HepG2 (cell line): ENCODE results near the gene UNC119B. TPM values are rescaled to one million over a fixed set of nuclear protein-coding genes. Genes with fewer than 3 reads are reported as not detected.

Source experiments
- ATAC-seq: fragments of 200-7000 bp; cut with Tn5 transposase; 3 replicates; pipeline ENCODE4 v1.9.1; 2020; ENCODE audit warnings: mild to moderate bottlenecking, moderate library complexity
- BruUV-seq: library from RNA; stranded (reverse); fragments of 400-500 nt; replicated peaks from 2 replicates; lab custom pipeline; 2021; lab: Mats Ljungman, UMichigan
- CTCF ChIA-PET: fragments of 300-600 bp; formaldehyde crosslinking; extraction: SDS; loops from one replicate; lab custom pipeline; 2021; ENCODE audit warnings: low total read pairs, inconsistent platforms, low intra/inter-chr PET ratio; lab: Yijun Ruan, JAX
- POLR2A ChIA-PET: fragments of 350-600 bp; sonication (Branson Sonifier 250); formaldehyde crosslinking; loops from one replicate; lab custom pipeline; 2020; ENCODE audit warnings: antibody characterized with exemption, inconsistent platforms; lab: Yijun Ruan, JAX
- DNase-seq: peaks from one replicate; pipeline ENCODE4 v3.0.0-alpha.2; 2015; ENCODE audit warnings: low spot score
- FAIRE-seq: peaks from 3 replicates; lab custom pipeline; 2011; peaks lifted over from hg19 to GRCh38; lab: Jason Lieb, UNC
- H2AFZ ChIP-seq: one replicate; pipeline ENCODE4 v1.6.1; 2011; ENCODE audit warnings: low read length, inconsistent platforms
- H3K27ac ChIP-seq: fragments of 300-600 bp; 3 replicates; pipeline ENCODE4 v1.8.0; 2011; ENCODE audit warnings: mixed run types, mild to moderate bottlenecking, mixed read lengths, low read length, inconsistent platforms; ENCODE audit not compliant: insufficient read depth; ENCODE audit errors: extremely low read length
- H3K27me3 ChIP-seq, 2 experiments: fragments of 200-600 bp in 1 of 2; 2 replicates in 1 of 2; 3 replicates in 1 of 2; pipeline versions ENCODE4 v1.6.0 to v1.8.0; 2011; ENCODE audit warnings: low read length in 2 of 2, mild to moderate bottlenecking in 2 of 2, moderate library complexity in 2 of 2, inconsistent platforms in 1 of 2; ENCODE audit not compliant: insufficient read depth in 2 of 2, control insufficient read depth in 1 of 2
- H3K36me3 ChIP-seq, 2 experiments: fragments of 200-600 bp in 1 of 2; replicated peaks in 1 of 2; 2 replicates in 1 of 2; 3 replicates in 1 of 2; pipeline versions ENCODE4 v1.5.1 to v1.8.0; 2011; ENCODE audit warnings: low read length in 2 of 2, inconsistent platforms in 1 of 2; ENCODE audit not compliant: insufficient read depth in 2 of 2, control insufficient read depth in 1 of 2
- H3K4me1 ChIP-seq: 2 replicates; pipeline ENCODE4 v1.5.1; 2012; ENCODE audit warnings: low read length, inconsistent platforms; ENCODE audit not compliant: insufficient read depth
- H3K4me2 ChIP-seq: 2 replicates; pipeline ENCODE4 v1.6.0; 2011; ENCODE audit warnings: low read depth, low read length, inconsistent platforms
- H3K4me3 ChIP-seq, 3 experiments: fragments of 200-600 bp in 1 of 3; sonication (generic), shearing (Covaris generic) in 1 of 3; replicated peaks in 1 of 3; 2 replicates each; pipeline ENCODE4 v1.5.1; 2011 to 2016; ENCODE audit warnings: low read length in 3 of 3, inconsistent platforms in 2 of 3, low read depth in 2 of 3, mild to moderate bottlenecking in 2 of 3, control low read depth in 1 of 3, mixed read lengths in 1 of 3; ENCODE audit not compliant: insufficient read depth in 1 of 3
- H3K79me2 ChIP-seq: one replicate; pipeline ENCODE4 v1.6.1; 2011; ENCODE audit warnings: low read length, inconsistent platforms; ENCODE audit not compliant: insufficient read depth
- H3K9ac ChIP-seq: 2 replicates; pipeline ENCODE4 v1.6.0; 2011; ENCODE audit warnings: mild to moderate bottlenecking, low read depth, low read length, inconsistent platforms; ENCODE audit not compliant: insufficient read depth
- H3K9me3 ChIP-seq: 2 replicates; pipeline ENCODE4 v1.5.1; 2012; ENCODE audit warnings: mild to moderate bottlenecking, low read length
- H4K20me1 ChIP-seq: 2 replicates; pipeline ENCODE4 v1.6.0; 2011; ENCODE audit warnings: inconsistent platforms, mild to moderate bottlenecking, low read length, moderate library complexity; ENCODE audit not compliant: insufficient read depth
- AGO2 ChIP-seq: fragments of 200-400 bp; formaldehyde crosslinking; optimal IDR thresholded peaks from 2 replicates; pipeline ENCODE3; 2017; ENCODE audit warnings: mild to moderate bottlenecking, low read depth, low read length, moderate library complexity
- HDAC6 ChIP-seq: fragments of 200-600 bp; sonication (generic); IDR thresholded peaks from 2 replicates; pipeline ENCODE4 v1.7.0; 2017; ENCODE audit warnings: mild to moderate bottlenecking, antibody characterized with exemption, low read length, low read depth
- HNRNPL ChIP-seq: fragments of 200-400 bp; formaldehyde crosslinking; IDR thresholded peaks from 2 replicates; pipeline ENCODE4 v1.6.1; 2017; ENCODE audit warnings: mild to moderate bottlenecking, low read depth, low read length
- SATB2 ChIP-seq: sonication (generic); formaldehyde crosslinking; IDR thresholded peaks from 2 replicates; pipeline ENCODE4 v1.5.0; 2020; ENCODE audit warnings: missing genetic modification reagents
- ZNF557 ChIP-seq: sonication (generic); formaldehyde crosslinking; IDR thresholded peaks from 2 replicates; pipeline ENCODE4 v1.4.0; 2020; ENCODE audit warnings: missing genetic modification reagents
- ZNF678 ChIP-seq: sonication (generic); formaldehyde crosslinking; IDR thresholded peaks from 2 replicates; pipeline ENCODE4 v1.4.0; 2020; ENCODE audit warnings: mild to moderate bottlenecking, missing genetic modification reagents
- WGBS: methylation state at CpG from one replicate; pipeline ENCODE4 v1.1.6; 2017; ENCODE audit warnings: low lambda C conversion rate; 5-methylcytosine and 5-hydroxymethylcytosine counted together
- in situ Hi-C: cut with HindIII; loops from 2 replicates; pipeline ENCODE4 v1.10.0; 2017; ENCODE audit warnings: low pct_unique_long_range_greater_than_20kb; ENCODE audit not compliant: extremely low pct_ligation_motif_present
- intact Hi-C: fragments of 100-400 bp; cut with micrococcal nuclease; formaldehyde crosslinking; loops from one replicate; pipeline ENCODE4 v1.10.0; 2022; ENCODE audit not compliant: unreplicated experiment
- polyA plus RNA-seq, 8 experiments: library from polyadenylated mRNA; depleted of rRNA in 3 of 8; stranded (reverse) in 7 of 8; unstranded in 1 of 8; fragments of >200 nt; fragmentation: Illumina TruSeq in 4 of 8; extraction: Trizol in 4 of 8; gene quantifications; 2 replicates each; pipeline versions ENCODE4 v1.2.1 to v1.2.3, GENCODE V29; 2011 to 2016; ENCODE audit warnings: low read depth in 4 of 8, missing spikeins in 1 of 8, mixed read lengths in 1 of 8; ENCODE audit not compliant: insufficient read depth in 1 of 8
- total RNA-seq, 5 experiments: library from RNA; depleted of rRNA; stranded (reverse); fragments of >200 nt; fragmentation: Illumina TruSeq; extraction: Trizol; gene quantifications; 2 replicates each; pipeline ENCODE4 v1.2.3, GENCODE V29; 2016; ENCODE audit warnings: low read depth in 1 of 5
- TF ChIP-seq, protein P1 (sequence below), 2 experiments: sonication (generic) in 1 of 2; formaldehyde crosslinking in 1 of 2; IDR thresholded peaks; 2 replicates each; pipeline versions ENCODE4 v1.5.1 to v1.6.1; 2011 to 2020; ENCODE audit warnings: borderline replicate concordance in 1 of 2, low read depth in 1 of 2, low read length in 1 of 2, mild to moderate bottlenecking in 1 of 2, missing genetic modification reagents in 1 of 2, moderate library complexity in 1 of 2

UNC119B gene
- total and polyA plus RNA-seq, 2 of the 13 experiments (the other 11 are each of a cell fraction or from before 2014, with no cell fraction given), result 19.6 to 19.7 TPM

DNA sequence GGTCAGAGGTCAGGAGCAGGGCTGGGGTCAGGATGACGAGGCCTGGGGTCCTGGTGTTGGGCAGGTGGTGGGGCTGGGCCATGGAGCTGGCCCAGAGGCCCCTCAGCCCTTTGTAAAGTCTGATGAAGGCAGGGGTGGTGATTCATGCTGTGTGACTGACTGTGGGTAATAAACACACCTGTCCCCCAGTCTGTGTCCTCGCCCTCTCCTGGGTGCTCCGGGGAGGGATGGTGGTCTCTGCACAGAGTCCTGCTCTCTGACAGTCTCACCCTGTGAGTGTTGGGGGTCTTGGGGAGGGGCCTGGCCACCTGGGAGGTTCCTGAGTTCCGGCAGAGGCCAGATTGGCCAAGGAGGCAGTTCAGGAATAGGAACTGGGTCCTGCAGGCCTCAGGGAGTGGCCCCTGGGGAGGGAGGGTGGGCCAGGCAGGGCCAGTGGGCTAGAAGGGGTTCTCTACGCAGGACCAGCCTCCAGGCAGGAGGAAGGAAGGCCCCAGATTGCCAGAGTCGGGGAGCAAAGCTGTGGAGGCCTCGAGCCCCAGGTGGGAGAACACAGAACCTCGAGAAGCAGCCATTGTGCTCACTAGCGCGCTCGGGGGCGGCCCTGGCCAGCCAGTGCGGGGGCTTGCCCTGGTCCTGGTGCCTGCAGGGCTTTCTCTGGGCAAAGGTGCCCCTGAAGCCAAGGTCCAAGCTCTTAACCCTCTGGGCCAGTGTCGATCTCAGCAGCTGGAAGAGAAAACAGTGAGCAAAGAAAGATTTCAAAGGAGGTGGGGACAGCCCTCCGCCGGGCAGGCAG lies 29.8 kb downstream of the UNC119B start:
- Histone ChIP-seq H3K27me3 (no peaks in the 10 kb centered on the region), H3K4me2 (no peak overlapping the region), H3K79me2 (no peaks in the 10 kb centered on the region), H3K9me3 (no peaks in the 10 kb centered on the region), H3K9ac (no peak overlapping the region), H3K36me3 (no peaks in the 10 kb centered on the region; a peak in 2 of 5 replicates), H3K4me3 (no peak overlapping the region), H3K27ac (no peak overlapping the region), H2AFZ (no peak overlapping the region), H4K20me1 (no peaks in the 10 kb centered on the region), H3K4me1 (peaks cover 19% of the 10 kb centered on the region)
- in situ Hi-C loops, result no loop called here
- whole genome bisulfite sequencing, result 79% methylated on average over 13 of the region's 16 CpGs
- intact Hi-C loops, result no loop called here
- FAIRE-seq (no peak), ATAC-seq (no peak), DNase-seq (no peak)
- ChIA-PET CTCF (no interaction called here), POLR2A (no interaction called here)
- TF ChIP-seq, protein P1, sequence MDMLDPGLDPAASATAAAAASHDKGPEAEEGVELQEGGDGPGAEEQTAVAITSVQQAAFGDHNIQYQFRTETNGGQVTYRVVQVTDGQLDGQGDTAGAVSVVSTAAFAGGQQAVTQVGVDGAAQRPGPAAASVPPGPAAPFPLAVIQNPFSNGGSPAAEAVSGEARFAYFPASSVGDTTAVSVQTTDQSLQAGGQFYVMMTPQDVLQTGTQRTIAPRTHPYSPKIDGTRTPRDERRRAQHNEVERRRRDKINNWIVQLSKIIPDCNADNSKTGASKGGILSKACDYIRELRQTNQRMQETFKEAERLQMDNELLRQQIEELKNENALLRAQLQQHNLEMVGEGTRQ (IDR thresholded peaks at IDR 0.05; ENCODE audit: low read depth, low read length), result no peak
- TF ChIP-seq, protein P1 (CRISPR knock-in tag; IDR thresholded peaks at IDR 0.05; ENCODE audit: borderline replicate concordance), result no peak
- TF ChIP-seq HNRNPL (0 out of 2 replicates have a peak, but pooled peaks have one; percentile 36), ZNF557 (CRISPR knock-in tag) (no peak), ZNF678 (CRISPR knock-in tag) (no peak), SATB2 (CRISPR knock-in tag) (no peak), HDAC6 (no peak), AGO2 (peak; percentile 54)
- no TSS peak for BruUV-seq
